AG08395 (cell line): ENCODE measurements around the gene PTCSC3.
"Not testable (repeated sequence)": the region's sequence is repeated elsewhere in the genome, so short reads cannot be mapped to it uniquely, and the experiment has no call there.

Experiments used
- DNase-seq: peaks from one replicate; pipeline ENCODE4 v3.0.0; 2012; ENCODE audit warnings: mixed read lengths, low spot score

Gene PTCSC3

GRCh38 chr14:36173161-36173560, 3.4 kb downstream of the PTCSC3 start:
- DNase-seq: no peak

- DNase-seq: no peak
These were observed 4.9 kb downstream of the PTCSC3 start for GRCh38 chr14:36171607-36172006.

GRCh38 chr14:36167431-36167830, 9.1 kb downstream of the PTCSC3 start:
- DNase-seq: no peak

- no peak for DNase-seq
These were observed 13.1 kb downstream of the PTCSC3 start for GRCh38 chr14:36163451-36163850.

GRCh38 chr14:36162267-36162666, 14.3 kb downstream of the PTCSC3 start:
- no peak for DNase-seq

- no peak for DNase-seq
These were observed 14.7 kb downstream of the PTCSC3 start for GRCh38 chr14:36161776-36162175.

GRCh38 chr14:36151335-36151734, 25.2 kb downstream of the PTCSC3 start:
- no peak for DNase-seq

GRCh38 chr14:36134038-36134437, 42.5 kb downstream of the PTCSC3 start:
- no peak for DNase-seq

GRCh38 chr14:36132826-36133225, 43.7 kb downstream of the PTCSC3 start:
- DNase-seq: no peak

GRCh38 chr14:36130186-36130585, 46.3 kb downstream of the PTCSC3 start:
- no peak for DNase-seq

GRCh38 chr14:36129181-36129580, 47.3 kb downstream of the PTCSC3 start:
- no peak for DNase-seq

- no peak for DNase-seq
These were observed 63.2 kb downstream of the PTCSC3 start for GRCh38 chr14:36113341-36113740.

- no peak for DNase-seq
These were observed 64.5 kb downstream of the PTCSC3 start for GRCh38 chr14:36111822-36112583.

- no peak for DNase-seq
These were observed 71.1 kb downstream of the PTCSC3 start for GRCh38 chr14:36105401-36105800.

GRCh38 chr14:36104258-36104657, 72.3 kb downstream of the PTCSC3 start:
- DNase-seq: not testable (repeated sequence)

- no peak for DNase-seq
These were observed 76.9 kb downstream of the PTCSC3 start for GRCh38 chr14:36099619-36100018.

GRCh38 chr14:36097356-36097755, 79.2 kb downstream of the PTCSC3 start:
- no peak for DNase-seq

GRCh38 chr14:36096090-36096489, 80.4 kb downstream of the PTCSC3 start:
- DNase-seq: peak; percentile 32

- DNase-seq: no peak
These were observed 81.6 kb downstream of the PTCSC3 start for GRCh38 chr14:36094963-36095362.

- peak; percentile 89 for DNase-seq
These were observed 85.4 kb downstream of the PTCSC3 start for GRCh38 chr14:36091096-36091495.

GRCh38 chr14:36087411-36087810, 89.1 kb downstream of the PTCSC3 start:
- DNase-seq: no peak

- DNase-seq: no peak
These were observed 89.7 kb downstream of the PTCSC3 start for GRCh38 chr14:36086629-36087395.

GRCh38 chr14:36085861-36086260, 90.7 kb downstream of the PTCSC3 start:
- DNase-seq: no peak
